OCI-LY7 (cell line): ENCODE data around the gene RBM47. TPM values are rescaled to one million over a fixed set of nuclear protein-coding genes. Genes with fewer than 3 reads are reported as not detected.

Experiments used
- BruUV-seq: library from RNA; stranded (reverse); fragments of 400-500 nt; replicated peaks from 2 replicates; lab custom pipeline; 2021; lab: Mats Ljungman, UMichigan
- CTCF ChIA-PET: fragments of 300-600 bp; sonication (Branson Sonifier 250); formaldehyde crosslinking; loops from one replicate; lab custom pipeline; 2022; ENCODE audit warnings: antibody characterized with exemption; ENCODE audit not compliant: unreplicated experiment; lab: Charles Lee
- POLR2A ChIA-PET: fragments of 300-600 bp; sonication (Branson Sonifier 250); formaldehyde crosslinking; loops from one replicate; lab custom pipeline; 2022; ENCODE audit warnings: antibody characterized with exemption; lab: Charles Lee
- DNase-seq: peaks from one replicate; pipeline ENCODE4 v3.0.0-alpha.2; 2015; ENCODE audit warnings: low spot score
- H2AFZ ChIP-seq: fragments of 200-600 bp; sonication (generic), shearing (Covaris generic); 2 replicates; pipeline ENCODE4 v1.6.1; 2014; ENCODE audit warnings: mild to moderate bottlenecking, antibody characterized with exemption, low read length, moderate library complexity
- H3K27ac ChIP-seq: fragments of 200-600 bp; sonication (generic); 2 replicates; pipeline ENCODE4 v1.5.1; 2014; ENCODE audit warnings: mixed run types, low read depth, mild to moderate bottlenecking, moderate library complexity, low read length, inconsistent platforms; ENCODE audit not compliant: poor library complexity, severe bottlenecking
- H3K36me3 ChIP-seq: fragments of 200-600 bp; sonication (generic); 2 replicates; pipeline ENCODE4 v1.6.1; 2014; ENCODE audit warnings: mild to moderate bottlenecking, antibody characterized with exemption, low read length, moderate library complexity, mixed read lengths; ENCODE audit not compliant: insufficient read depth
- H3K4me1 ChIP-seq: fragments of 200-600 bp; sonication (generic); 2 replicates; pipeline ENCODE4 v1.5.1; 2014; ENCODE audit warnings: mild to moderate bottlenecking, low read length; ENCODE audit not compliant: insufficient read depth, poor library complexity, severe bottlenecking
- H3K4me2 ChIP-seq: fragments of 200-600 bp; sonication (generic); 2 replicates; pipeline ENCODE4 v1.6.1; 2014; ENCODE audit warnings: mild to moderate bottlenecking, low read length
- H3K4me3 ChIP-seq: fragments of 200-600 bp; sonication (generic); 2 replicates; pipeline ENCODE4 v1.5.1; 2014; ENCODE audit warnings: mild to moderate bottlenecking, low read depth, low read length; ENCODE audit not compliant: poor library complexity, severe bottlenecking
- H3K79me2 ChIP-seq: fragments of 200-600 bp; sonication (generic); 2 replicates; pipeline ENCODE4 v1.6.1; 2016; ENCODE audit warnings: low read depth, mild to moderate bottlenecking, low read length, moderate library complexity, mixed read lengths; ENCODE audit not compliant: insufficient read depth
- H3K9me2 ChIP-seq: fragments of 200-600 bp; sonication (generic); 2 replicates; pipeline ENCODE4 v1.6.1; 2016; ENCODE audit warnings: mild to moderate bottlenecking, low read length, mixed read lengths; ENCODE audit not compliant: insufficient read depth
- H3K9me3 ChIP-seq: fragments of 200-600 bp; sonication (generic); 2 replicates; pipeline ENCODE4 v1.6.1; 2014; ENCODE audit warnings: mild to moderate bottlenecking, mixed run types, low read length, mixed read lengths
- H4K20me1 ChIP-seq: fragments of 200-600 bp; sonication (generic); 2 replicates; pipeline ENCODE4 v1.6.1; 2014; ENCODE audit warnings: mild to moderate bottlenecking, antibody characterized with exemption, low read length, moderate library complexity, mixed read lengths; ENCODE audit not compliant: insufficient read depth
- EZH2phosphoT487 ChIP-seq: fragments of 200-600 bp; sonication (generic); IDR thresholded peaks from 2 replicates; pipeline ENCODE4 v1.6.1; 2018; ENCODE audit warnings: low read depth, borderline replicate concordance, mild to moderate bottlenecking, mixed run types, antibody characterized with exemption, low read length, moderate library complexity, mixed read lengths
- intact Hi-C: fragments of 100-400 bp; cut with micrococcal nuclease; formaldehyde crosslinking; loops from one replicate; pipeline ENCODE4 v1.10.0; 2022; ENCODE audit not compliant: unreplicated experiment
- total RNA-seq, 2 experiments: library from RNA; depleted of rRNA in 1 of 2; stranded (reverse); fragments of >200 nt in 1 of 2; shearing (Covaris generic) in 1 of 2; gene quantifications; 2 replicates each; pipeline ENCODE4 v1.2.3, GENCODE V29; 2014 to 2022
- TF ChIP-seq, protein P1 (sequence below): fragments of 200-600 bp; sonication (generic); conservative IDR thresholded peaks from 2 replicates; pipeline ENCODE4 v1.5.1; 2014; ENCODE audit warnings: mild to moderate bottlenecking, antibody characterized with exemption, low read length, moderate library complexity, mixed read lengths

RBM47 gene
- total RNA-seq, 2 experiments from 2014 or later: 5.3 to 14.2 TPM

DNA sequence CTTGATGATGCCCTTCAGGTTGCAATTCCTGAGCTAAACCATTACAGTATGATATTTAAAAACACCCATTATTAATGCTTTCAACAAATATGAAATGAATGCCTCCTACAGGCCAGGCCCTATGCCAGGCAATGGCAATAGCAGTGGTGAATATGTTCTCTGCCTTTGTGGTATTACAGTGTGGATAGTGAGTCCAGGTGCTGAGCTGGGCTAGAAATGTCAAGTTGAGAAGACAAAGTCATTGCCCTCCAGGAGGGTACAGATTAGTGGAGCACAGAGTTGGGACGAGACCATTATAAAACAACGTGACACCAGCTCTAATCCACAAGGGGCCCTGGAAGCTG is 81.9 kb downstream of the RBM47 start:
- no peaks in the 10 kb centered on the region for H3K79me2 ChIP-seq
- no peak overlapping the region for H2AFZ ChIP-seq
- H3K4me2 ChIP-seq: no peak overlapping the region
- no peaks in the 10 kb centered on the region for H3K9me3 ChIP-seq
- no peak overlapping the region for H3K27ac ChIP-seq
- TF ChIP-seq EZH2phosphoT487: no peak
- TF ChIP-seq, protein P1, sequence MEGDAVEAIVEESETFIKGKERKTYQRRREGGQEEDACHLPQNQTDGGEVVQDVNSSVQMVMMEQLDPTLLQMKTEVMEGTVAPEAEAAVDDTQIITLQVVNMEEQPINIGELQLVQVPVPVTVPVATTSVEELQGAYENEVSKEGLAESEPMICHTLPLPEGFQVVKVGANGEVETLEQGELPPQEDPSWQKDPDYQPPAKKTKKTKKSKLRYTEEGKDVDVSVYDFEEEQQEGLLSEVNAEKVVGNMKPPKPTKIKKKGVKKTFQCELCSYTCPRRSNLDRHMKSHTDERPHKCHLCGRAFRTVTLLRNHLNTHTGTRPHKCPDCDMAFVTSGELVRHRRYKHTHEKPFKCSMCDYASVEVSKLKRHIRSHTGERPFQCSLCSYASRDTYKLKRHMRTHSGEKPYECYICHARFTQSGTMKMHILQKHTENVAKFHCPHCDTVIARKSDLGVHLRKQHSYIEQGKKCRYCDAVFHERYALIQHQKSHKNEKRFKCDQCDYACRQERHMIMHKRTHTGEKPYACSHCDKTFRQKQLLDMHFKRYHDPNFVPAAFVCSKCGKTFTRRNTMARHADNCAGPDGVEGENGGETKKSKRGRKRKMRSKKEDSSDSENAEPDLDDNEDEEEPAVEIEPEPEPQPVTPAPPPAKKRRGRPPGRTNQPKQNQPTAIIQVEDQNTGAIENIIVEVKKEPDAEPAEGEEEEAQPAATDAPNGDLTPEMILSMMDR: no peak
- H3K4me1 ChIP-seq: peaks cover 24% of the 10 kb centered on the region
- H3K4me3 ChIP-seq: no peak overlapping the region
- POLR2A ChIA-PET: interaction anchor here (0.5 to 1.2 kb wide), 5 partner anchors 8 to 405 kb away, joined by 3 to 7 read pairs (median 4); no protein-coding TSS in a partner anchor
- H3K36me3 ChIP-seq: no peaks in the 10 kb centered on the region
- H4K20me1 ChIP-seq: no peaks in the 10 kb centered on the region
- DNase-seq: no peak
- BruUV-seq: no TSS peak
- H3K9me2 ChIP-seq: no peaks in the 10 kb centered on the region
- CTCF ChIA-PET: no interaction called here
- intact Hi-C loops: no loop called here

DNA sequence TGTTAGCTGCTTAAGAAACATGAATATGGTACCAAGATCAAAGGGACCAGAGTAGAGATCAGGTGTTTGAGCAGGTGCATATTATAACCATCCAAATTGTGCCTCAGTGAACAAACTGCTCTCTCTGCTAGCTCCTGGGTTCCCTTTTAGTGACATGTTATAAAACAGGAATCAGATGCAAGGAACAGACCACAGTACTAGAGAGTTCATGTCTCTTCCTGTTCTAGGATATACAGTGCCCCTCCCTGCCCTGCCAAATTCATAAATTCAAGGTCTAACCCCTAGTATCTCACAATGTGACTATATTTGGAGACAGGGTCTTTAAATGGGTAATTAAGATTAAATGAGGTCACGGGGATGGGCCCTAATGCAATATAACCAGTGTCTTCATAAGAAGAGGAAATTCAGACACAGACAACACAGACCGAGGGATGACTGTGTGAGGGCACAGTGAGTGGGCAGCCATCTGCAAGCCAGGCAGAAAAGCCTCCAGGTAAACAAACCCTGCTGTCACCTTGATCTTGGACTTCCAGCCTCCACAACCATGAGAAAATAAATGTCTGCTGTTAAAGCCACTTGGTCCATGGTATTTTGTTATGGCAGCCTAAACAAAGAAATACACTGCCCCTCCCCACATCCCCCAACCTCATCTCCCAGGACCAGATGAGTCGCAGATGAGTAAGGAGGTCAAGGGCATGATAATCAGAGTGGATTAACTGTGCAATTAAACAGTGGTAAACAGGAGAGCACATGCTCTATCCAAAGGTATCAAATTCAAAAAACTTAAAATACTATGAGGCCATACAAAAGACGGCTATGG is 82.5 kb downstream of the RBM47 start:
- Histone ChIP-seq H2AFZ (peak overlapping the region; percentile 23; the same call in 1 of the 2 replicates), H3K4me2 (no peak overlapping the region), H3K9me2 (no peaks in the 10 kb centered on the region), H3K27ac (no peak overlapping the region), H4K20me1 (no peaks in the 10 kb centered on the region), H3K79me2 (no peaks in the 10 kb centered on the region), H3K36me3 (no peaks in the 10 kb centered on the region), H3K4me3 (no peak overlapping the region), H3K4me1 (peaks cover 24% of the 10 kb centered on the region), H3K9me3 (no peaks in the 10 kb centered on the region)
- POLR2A ChIA-PET: interaction anchor here (0.5 to 1.6 kb wide), 7 partner anchors 8 to 404 kb away, joined by 3 to 7 read pairs (median 5); no protein-coding TSS in a partner anchor
- no TSS peak for BruUV-seq
- TF ChIP-seq, protein P1: no peak
- no peak for TF ChIP-seq EZH2phosphoT487
- intact Hi-C loops: no loop called here
- no peak for DNase-seq
- CTCF ChIA-PET: interaction anchor here (0.6 kb wide), 1 partner anchor 31 kb away, joined by 3 read pairs; no protein-coding TSS in a partner anchor
